ENCODE measurements around the gene ERC2.

DNA sequence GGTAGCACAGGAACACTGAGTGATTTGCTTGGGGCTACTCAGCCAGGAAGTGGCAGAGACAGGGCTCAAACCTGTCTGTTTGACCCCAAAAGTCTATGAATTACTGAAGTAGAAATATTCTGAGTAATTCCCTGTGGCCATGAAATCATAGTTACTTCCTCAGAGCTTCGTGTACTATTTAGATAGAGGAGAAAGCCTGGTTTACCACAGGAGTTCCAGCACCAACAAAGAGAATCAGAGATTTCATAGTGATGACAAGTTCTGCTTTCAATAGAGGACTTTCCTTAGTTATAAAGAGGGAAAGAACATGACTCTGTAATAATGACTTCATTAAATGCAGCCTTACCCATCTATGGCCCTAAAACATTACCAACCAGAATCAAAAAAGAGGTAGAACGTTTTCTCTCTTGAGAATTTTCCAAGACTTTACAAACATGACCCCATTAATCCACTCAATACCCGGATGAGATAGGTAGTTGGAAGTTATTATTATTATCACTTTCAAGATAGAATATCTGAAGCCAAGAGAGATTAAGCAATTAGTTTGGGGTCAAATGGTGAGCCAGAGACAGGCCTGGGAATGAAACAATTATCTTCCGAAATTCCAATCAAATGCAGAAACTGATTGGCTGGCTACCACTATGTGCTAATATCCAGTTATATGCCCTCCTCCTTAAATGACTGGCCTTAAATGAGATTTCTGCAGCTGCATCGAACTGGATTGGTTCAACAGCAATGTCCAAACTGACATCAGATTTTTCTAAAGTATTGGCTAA, 967.5 kb downstream of the ERC2 start:
- TF ChIP-seq POLR2AphosphoS5 (IDR thresholded peaks at IDR 0.05; ENCODE audit: low read depth, low read length): no peak
- no peak for TF ChIP-seq POLR2A (IDR thresholded peaks at IDR 0.05; ENCODE audit: low read depth, low read length)
- no peak for TF ChIP-seq TAF1 (IDR thresholded peaks at IDR 0.05; ENCODE audit: borderline replicate concordance, low read depth, low read length)

Measured in GM12892 (cell line).